Myocyte (in vitro differentiated cells): Measurements from ENCODE around the gene RACK1. TPM values are rescaled to one million over a fixed set of nuclear protein-coding genes. Genes with fewer than 3 reads are reported as not detected.
A peak's percentile ranks its signal among the peaks of the same experiment; 100 is the strongest.

ENCODE experiments used
- DNase-seq: peaks from one replicate; pipeline ENCODE4 v3.0.0-alpha.2; 2012; ENCODE audit warnings: low read depth
- total RNA-seq: library from RNA; depleted of rRNA; stranded (reverse); fragments of >200 nt; gene quantifications from 2 replicates; pipeline ENCODE4 v1.2.3, GENCODE V29; 2014

RACK1 gene
- total RNA-seq, 1 donor from 2014 or later, result 2,741 TPM

GRCh38 chr5:181259974-181260719, 16.4 kb upstream of the RACK1 start:
- DNase-seq, result no peak

- DNase-seq, result no peak
These were observed 15.6 kb upstream of the RACK1 start for GRCh38 chr5:181259283-181259682.

GRCh38 chr5:181258576-181258975, 14.9 kb upstream of the RACK1 start:
- no peak for DNase-seq

- no peak for DNase-seq
These were observed 12.3 kb upstream of the RACK1 start for GRCh38 chr5:181255836-181256578.

GRCh38 chr5:181255276-181255675, 11.6 kb upstream of the RACK1 start:
- no peak for DNase-seq

GRCh38 chr5:181248277-181248676, 4.6 kb upstream of the RACK1 start:
- no peak for DNase-seq

GRCh38 chr5:181246276-181247049, 2.8 kb upstream of the RACK1 start:
- DNase-seq, result peak; percentile 88

GRCh38 chr5:181245427-181246275, 1.9 kb upstream of the RACK1 start:
- no peak for DNase-seq

GRCh38 chr5:181243018-181243563, 615 bp downstream of the RACK1 start:
- no peak for DNase-seq

GRCh38 chr5:181242031-181242451, 1.7 kb downstream of the RACK1 start:
- no peak for DNase-seq

GRCh38 chr5:181241393-181241975, 2.2 kb downstream of the RACK1 start:
- DNase-seq, result peak; percentile 43

GRCh38 chr5:181239062-181239663, 4.5 kb downstream of the RACK1 start:
- DNase-seq, result no peak

- DNase-seq, result no peak
These were observed 5.8 kb downstream of the RACK1 start for GRCh38 chr5:181237729-181238385.

- no peak for DNase-seq
These were observed 6.6 kb downstream of the RACK1 start for GRCh38 chr5:181236954-181237641.

- DNase-seq, result no peak
These were observed 7.2 kb downstream of the RACK1 start for GRCh38 chr5:181236471-181236870.

GRCh38 chr5:181235689-181236366, 7.9 kb downstream of the RACK1 start:
- DNase-seq, result peak; percentile 45

- no peak for DNase-seq
These were observed 8.4 kb downstream of the RACK1 start for GRCh38 chr5:181235323-181235688.
